Body of pancreas (tissue), 4 donors: ENCODE measurements around the gene PRRT2. TPM values are rescaled to one million over a fixed set of nuclear protein-coding genes. Genes with fewer than 3 reads are reported as not detected.

Experiments used
- ATAC-seq: fragments of 150-250 bp; one replicate; pipeline ENCODE4 v1.9.1; 2016
- DNase-seq, 4 donors: peaks; one replicate each; pipeline ENCODE4 v3.0.0-alpha.2; 2019
- H3K27ac ChIP-seq, 4 donors: fragments of 200-600 bp; sonication (generic); 1 replicate in 3 of 4; 2 replicates in 1 of 4; pipeline versions ENCODE4 v1.5.1 to v1.6.1; 2016 to 2019; ENCODE audit warnings: mild to moderate bottlenecking in 1 of 4, mixed read lengths in 1 of 4, moderate library complexity in 1 of 4
- H3K27me3 ChIP-seq, 2 donors: fragments of 200-600 bp; sonication (generic); one replicate each; pipeline ENCODE4 v1.6.0; 2016; ENCODE audit warnings: mild to moderate bottlenecking in 1 of 2
- H3K36me3 ChIP-seq, 2 donors: fragments of 200-600 bp; sonication (generic); replicated peaks in 1 of 2; 2 replicates each; pipeline ENCODE4 v1.5.1; 2016; ENCODE audit warnings: low read depth in 2 of 2; ENCODE audit not compliant: insufficient read depth in 1 of 2
- H3K4me1 ChIP-seq: fragments of 200-600 bp; sonication (generic); one replicate; pipeline ENCODE4 v1.6.0; 2016
- H3K4me3 ChIP-seq, 2 donors: fragments of 200-600 bp; sonication (generic); 1 replicate in 1 of 2; 2 replicates in 1 of 2; pipeline ENCODE4 v1.5.1; 2016 to 2019
- H3K9me3 ChIP-seq, 3 donors: fragments of 200-600 bp; sonication (generic); 1 replicate in 2 of 3; 2 replicates in 1 of 3; pipeline ENCODE4 v1.5.1; 2016
- CTCF ChIP-seq, 7 experiments: fragments of 450-650 bp in 4 of 7; fragments of 200-600 bp in 3 of 7; sonication (generic) in 3 of 7; IDR thresholded peaks; one replicate each; pipeline ENCODE4 v1.5.1; 2016 to 2019; ENCODE audit warnings: antibody characterized with exemption in 7 of 7
- POLR2A ChIP-seq, 3 donors: fragments of 450-650 bp; IDR thresholded peaks; one replicate each; pipeline ENCODE4 v1.6.1; 2016; ENCODE audit warnings: antibody characterized with exemption in 3 of 3, mild to moderate bottlenecking in 2 of 3
- WGBS, 2 donors: methylation state at CpG; one replicate each; pipeline ENCODE4 v1.1.5; 2017; 5-methylcytosine and 5-hydroxymethylcytosine counted together
- intact Hi-C: fragments of 100-400 bp; cut with DNase I; formaldehyde crosslinking; loops from one replicate; pipeline ENCODE4 v1.15.1; 2023
- total RNA-seq, 2 donors: library from RNA; depleted of rRNA; stranded (reverse); fragments of >200 nt; gene quantifications; one replicate each; pipeline ENCODE4 v1.1.0, GENCODE V29; 2016

PRRT2 gene
- total RNA-seq, 2 donors from 2014 or later = 1.0 TPM; not detected in 1

DNA sequence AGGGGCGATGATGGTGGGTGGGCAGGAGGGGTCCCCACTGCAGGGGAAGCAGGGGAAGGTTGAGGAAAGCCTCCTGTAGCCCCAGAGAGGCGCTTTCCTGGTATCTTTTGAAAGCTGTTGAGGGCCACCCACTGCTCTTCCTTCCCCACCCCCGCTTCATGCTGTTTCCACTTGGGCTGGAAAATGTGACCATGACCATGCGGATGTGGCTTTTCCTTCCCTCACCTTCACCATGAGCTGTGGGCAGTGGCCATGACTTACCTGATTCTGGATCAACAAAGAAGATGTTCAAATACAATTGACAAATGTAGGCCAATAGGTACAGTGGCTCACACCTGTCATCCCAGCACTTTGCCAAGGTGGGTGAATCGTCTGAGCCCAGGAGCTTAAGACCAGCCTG is 22.1 kb downstream of the PRRT2 start:
- Histone ChIP-seq H3K27ac (no peak overlapping the region), H3K27me3 (no peaks in the 10 kb centered on the region), H3K36me3 (peaks cover 13 to 33% of the 10 kb centered on the region in 2 donors), H3K4me3 (no peak overlapping the region), H3K9me3 (no peaks in the 10 kb centered on the region), H3K4me1 (peaks cover 29% of the 10 kb centered on the region)
- intact Hi-C loops = no loop called here
- TF ChIP-seq CTCF (IDR thresholded peaks at IDR 0.05) (no peak), POLR2A (IDR thresholded peaks at IDR 0.05) (no peak)
- DNase-seq = no peak
- ATAC-seq = no peak
- 95 to 97% methylated on average over 5 of the region's 5 CpGs for WGBS, 2 donors

DNA sequence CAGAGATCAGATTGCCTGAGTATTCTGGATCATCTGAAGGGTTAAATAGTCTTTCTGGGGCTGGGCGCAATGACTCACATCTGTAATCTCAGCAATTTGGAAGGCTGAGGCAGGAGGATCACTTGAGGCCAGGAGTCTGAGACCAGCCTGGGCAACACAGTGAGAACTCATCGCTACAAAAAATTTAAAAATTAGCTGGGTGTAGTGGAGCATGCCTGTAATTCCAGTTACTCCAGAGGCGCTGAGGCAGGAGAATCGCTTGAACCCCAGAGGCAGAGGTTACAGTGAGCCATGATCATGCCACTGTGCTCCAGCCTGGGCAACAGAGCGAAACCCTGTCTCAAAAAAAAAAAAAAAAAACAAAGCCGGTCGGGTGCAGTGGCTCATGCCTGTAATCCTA is 23.9 kb downstream of the PRRT2 start:
- TF ChIP-seq CTCF (IDR thresholded peaks at IDR 0.05) (no peak), POLR2A (IDR thresholded peaks at IDR 0.05) (no peak)
- no peak for ATAC-seq
- Histone ChIP-seq H3K36me3 (peaks cover 13 to 41% of the 10 kb centered on the region in 2 donors), H3K4me3 (no peak overlapping the region), H3K27ac (no peak overlapping the region), H3K9me3 (no peaks in the 10 kb centered on the region), H3K4me1 (peaks cover 11% of the 10 kb centered on the region), H3K27me3 (no peaks in the 10 kb centered on the region)
- 92 to 94% methylated on average over 7 of the region's 7 CpGs for WGBS, 2 donors
- DNase-seq = no peak
- intact Hi-C loops = no loop called here

DNA sequence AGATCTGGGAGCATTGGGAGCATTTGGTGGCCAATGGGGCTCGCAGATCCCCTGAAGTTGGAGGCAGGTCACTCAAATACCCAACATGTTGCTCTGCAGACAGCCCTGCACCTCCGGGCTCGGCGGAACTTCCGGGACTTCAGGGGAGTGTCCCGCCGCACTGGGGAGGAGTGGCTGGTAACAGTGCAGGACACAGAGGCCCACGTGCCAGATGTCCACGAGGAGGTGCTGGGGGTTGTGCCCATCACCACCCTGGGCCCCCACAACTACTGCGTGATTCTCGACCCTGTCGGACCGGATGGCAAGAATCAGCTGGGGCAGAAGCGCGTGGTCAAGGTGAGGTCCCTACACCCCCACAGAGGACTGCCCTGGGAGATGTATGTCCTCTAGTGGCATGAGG is 24.6 kb downstream of the PRRT2 start:
- H3K4me3 ChIP-seq = no peak overlapping the region
- H3K36me3 ChIP-seq = peaks cover 14 to 45% of the 10 kb centered on the region in 2 donors
- no peak overlapping the region for H3K27ac ChIP-seq
- no peaks in the 10 kb centered on the region for H3K9me3 ChIP-seq
- peaks cover 4% of the 10 kb centered on the region for H3K4me1 ChIP-seq
- no peak for DNase-seq
- H3K27me3 ChIP-seq = no peaks in the 10 kb centered on the region
- 85 to 87% methylated on average over 4 to 14 of the region's 15 CpGs for WGBS, 2 donors
- no peak for TF ChIP-seq CTCF (IDR thresholded peaks at IDR 0.05)
- no peak for TF ChIP-seq POLR2A (IDR thresholded peaks at IDR 0.05)
- ATAC-seq = no peak
- intact Hi-C loops = no loop called here

- WGBS, 2 donors = 96 to 98% methylated on average over 5 of the region's 5 CpGs
- no peaks in the 10 kb centered on the region for H3K4me1 ChIP-seq
- no peak overlapping the region for H3K4me3 ChIP-seq
- H3K36me3 ChIP-seq = peaks cover 24 to 51% of the 10 kb centered on the region in 2 donors
- H3K9me3 ChIP-seq = no peaks in the 10 kb centered on the region
- intact Hi-C loops = no loop called here
- no peak for TF ChIP-seq POLR2A (IDR thresholded peaks at IDR 0.05)
- TF ChIP-seq CTCF (IDR thresholded peaks at IDR 0.05) = no peak
- no peaks in the 10 kb centered on the region for H3K27me3 ChIP-seq
- H3K27ac ChIP-seq = no peak overlapping the region
- no peak for ATAC-seq
- DNase-seq = no peak
These were observed 25.8 kb downstream of the PRRT2 start for GRCh38 chr16:29837841-29838240.

DNA sequence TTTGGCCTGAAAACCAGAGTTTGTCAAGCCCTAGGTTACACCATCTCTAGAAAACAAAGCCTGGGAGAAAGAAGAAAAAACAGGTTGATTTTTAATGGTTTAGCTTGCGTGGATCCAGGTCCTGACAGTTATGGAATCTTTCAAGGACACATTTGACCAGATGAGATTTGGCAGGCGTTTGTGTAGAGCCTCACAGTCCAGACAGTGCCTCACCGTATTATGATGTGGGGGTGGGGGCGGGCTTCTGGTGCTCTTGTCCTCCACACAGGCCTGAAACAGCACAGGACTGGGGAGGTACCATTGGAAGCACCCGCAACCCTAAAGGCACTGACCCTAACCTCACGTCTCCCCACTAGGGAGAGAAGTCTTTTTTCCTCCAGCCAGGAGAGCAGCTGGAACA is 27.8 kb downstream of the PRRT2 start:
- ATAC-seq (no peak), DNase-seq (no peak)
- 78 to 91% methylated on average over 3 to 6 of the region's 6 CpGs for WGBS, 2 donors
- Histone ChIP-seq H3K4me3 (no peak overlapping the region), H3K27me3 (no peaks in the 10 kb centered on the region), H3K9me3 (no peaks in the 10 kb centered on the region), H3K36me3 (peaks cover 23 to 49% of the 10 kb centered on the region in 2 donors), H3K4me1 (no peaks in the 10 kb centered on the region), H3K27ac (no peak overlapping the region)
- intact Hi-C loops = no loop called here
- TF ChIP-seq POLR2A (IDR thresholded peaks at IDR 0.05) (no peak), CTCF (IDR thresholded peaks at IDR 0.05) (no peak)
